Uterus (tissue), 2 donors: Measurements from ENCODE around the gene FPR1.
A peak's percentile ranks its signal among the peaks of the same experiment; 100 is the strongest.

Experiments
- POLR2A ChIP-seq, 2 donors: fragments of 450-650 bp; IDR thresholded peaks; one replicate each; pipeline ENCODE4 v1.6.1; 2016; ENCODE audit warnings: antibody characterized with exemption in 2 of 2, mild to moderate bottlenecking in 1 of 2, moderate library complexity in 1 of 2
- TF ChIP-seq, protein P1 (sequence below), 4 experiments: fragments of 200-600 bp in 2 of 4; fragments of 450-650 bp in 2 of 4; sonication (generic) in 2 of 4; IDR thresholded peaks; one replicate each; pipeline ENCODE4 v1.5.1; 2016 to 2019; ENCODE audit warnings: antibody characterized with exemption in 4 of 4, mild to moderate bottlenecking in 2 of 4, moderate library complexity in 1 of 4

GRCh38 chr19:51703575-51704515, 47.8 kb downstream of the FPR1 start:
- TF ChIP-seq, protein P1, sequence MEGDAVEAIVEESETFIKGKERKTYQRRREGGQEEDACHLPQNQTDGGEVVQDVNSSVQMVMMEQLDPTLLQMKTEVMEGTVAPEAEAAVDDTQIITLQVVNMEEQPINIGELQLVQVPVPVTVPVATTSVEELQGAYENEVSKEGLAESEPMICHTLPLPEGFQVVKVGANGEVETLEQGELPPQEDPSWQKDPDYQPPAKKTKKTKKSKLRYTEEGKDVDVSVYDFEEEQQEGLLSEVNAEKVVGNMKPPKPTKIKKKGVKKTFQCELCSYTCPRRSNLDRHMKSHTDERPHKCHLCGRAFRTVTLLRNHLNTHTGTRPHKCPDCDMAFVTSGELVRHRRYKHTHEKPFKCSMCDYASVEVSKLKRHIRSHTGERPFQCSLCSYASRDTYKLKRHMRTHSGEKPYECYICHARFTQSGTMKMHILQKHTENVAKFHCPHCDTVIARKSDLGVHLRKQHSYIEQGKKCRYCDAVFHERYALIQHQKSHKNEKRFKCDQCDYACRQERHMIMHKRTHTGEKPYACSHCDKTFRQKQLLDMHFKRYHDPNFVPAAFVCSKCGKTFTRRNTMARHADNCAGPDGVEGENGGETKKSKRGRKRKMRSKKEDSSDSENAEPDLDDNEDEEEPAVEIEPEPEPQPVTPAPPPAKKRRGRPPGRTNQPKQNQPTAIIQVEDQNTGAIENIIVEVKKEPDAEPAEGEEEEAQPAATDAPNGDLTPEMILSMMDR (IDR thresholded peaks at IDR 0.05): peak; percentile 44 to 59 (median 59)
- peak; percentile 49 to 76 for TF ChIP-seq POLR2A (IDR thresholded peaks at IDR 0.05)
